GM21825 (cell line): ENCODE results near the gene CAMTA1.

ENCODE experiments used
- ATAC-seq: cut with Tn5 transposase; IDR thresholded peaks from one replicate; pipeline ENCODE4 v1.9.1; 2021; ENCODE audit warnings: mild to moderate bottlenecking, moderate library complexity; ENCODE audit not compliant: unreplicated experiment

Gene CAMTA1

DNA sequence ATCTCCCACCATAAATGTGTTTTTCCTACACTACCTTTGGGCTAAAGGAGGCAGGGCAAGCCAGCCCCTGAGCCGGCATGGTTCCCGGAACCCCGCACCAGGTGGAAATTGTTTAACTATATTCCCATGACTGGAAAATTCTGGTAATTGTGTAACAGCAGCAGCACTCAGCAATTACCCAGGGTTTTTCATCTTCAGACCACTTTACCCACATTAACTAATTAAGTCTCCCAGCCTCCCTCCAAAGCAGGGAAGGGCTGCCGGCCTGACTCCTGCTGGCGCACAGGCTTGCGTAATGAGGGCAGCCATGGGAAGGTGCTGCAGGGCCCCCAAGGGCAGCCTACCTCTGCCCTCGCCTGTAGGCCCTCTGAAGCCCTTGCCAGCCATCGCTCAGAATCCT is 845.1 kb downstream of the CAMTA1 start:
- ATAC-seq: no peak

DNA sequence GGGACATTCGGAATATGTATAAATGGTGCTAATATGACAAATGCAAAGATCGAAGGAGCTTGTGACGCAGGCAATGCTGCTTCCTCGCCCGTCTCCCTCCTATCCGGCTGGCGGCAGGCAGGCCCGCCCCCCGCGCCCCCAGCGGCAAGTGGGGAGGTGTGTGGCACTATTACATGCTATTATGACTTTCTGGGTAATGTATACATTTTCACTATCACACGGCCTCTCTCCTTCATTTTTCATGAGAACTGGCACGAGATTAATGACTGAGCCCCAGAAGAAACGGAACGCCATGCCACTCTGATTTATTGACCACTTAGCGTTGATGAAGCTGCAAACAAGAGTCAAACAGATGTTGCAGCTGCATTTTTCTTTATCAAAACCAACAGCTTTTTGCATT is 846.9 kb downstream of the CAMTA1 start:
- ATAC-seq: no peak

DNA sequence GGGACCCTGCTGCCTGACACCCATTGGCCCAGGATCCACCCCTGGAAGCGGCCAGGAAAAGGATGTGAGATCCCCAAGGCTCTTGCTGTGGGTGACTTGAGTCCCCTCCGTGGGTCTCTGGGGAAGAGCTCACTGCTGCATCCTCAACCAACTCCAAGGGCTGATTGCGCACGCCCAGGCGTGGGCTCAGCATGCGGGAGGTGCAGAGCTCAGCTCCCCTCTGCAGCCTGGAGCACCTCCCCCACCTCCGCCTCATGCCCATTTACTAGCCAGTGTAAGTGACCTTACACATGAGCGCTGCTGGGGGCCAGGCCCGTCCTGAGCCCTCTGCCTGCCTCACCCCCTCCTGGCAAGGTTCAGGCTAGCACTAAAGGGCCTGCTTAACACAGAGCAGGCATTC is 847.4 kb downstream of the CAMTA1 start:
- ATAC-seq: no peak

DNA sequence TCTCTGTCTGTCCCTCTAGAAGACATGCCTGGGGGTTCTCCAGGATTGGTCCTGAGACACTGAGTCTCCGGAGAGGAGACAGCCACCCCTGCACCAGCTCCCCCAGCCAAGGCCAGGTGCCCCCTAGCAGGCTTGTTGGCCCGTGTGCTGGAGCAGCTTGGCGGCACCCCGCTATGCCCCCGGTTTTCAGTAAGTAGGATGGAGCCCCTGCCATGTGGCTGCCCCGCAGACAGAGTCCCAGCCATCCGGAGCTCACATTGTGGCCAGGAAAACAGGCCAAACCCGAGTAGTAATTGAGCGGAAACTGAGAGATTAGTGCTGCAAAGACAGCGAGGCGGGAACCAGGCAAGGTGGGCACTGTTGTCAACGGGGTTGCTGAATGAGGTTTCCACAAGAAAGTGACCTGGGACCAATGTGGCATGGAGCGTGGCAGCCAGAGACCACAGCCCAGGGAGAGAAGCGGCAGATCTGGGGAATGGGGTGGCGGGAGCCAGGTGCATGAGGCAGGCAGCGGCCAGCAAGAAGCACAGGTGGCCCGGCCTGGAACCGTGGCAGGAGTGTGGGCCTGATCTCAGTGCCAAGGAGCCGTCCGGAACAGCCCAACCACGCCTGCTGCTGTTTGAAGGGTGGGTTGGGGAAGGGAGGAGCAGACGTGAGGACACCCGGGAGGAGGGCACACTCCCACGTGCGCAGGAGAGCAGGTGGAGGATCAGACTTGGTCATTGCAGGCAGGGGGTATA is 848.4 kb downstream of the CAMTA1 start:
- ATAC-seq: no peak

GRCh38 chr1:7634546-7635240 is 849.4 kb downstream of the CAMTA1 start:
- ATAC-seq: no peak

DNA sequence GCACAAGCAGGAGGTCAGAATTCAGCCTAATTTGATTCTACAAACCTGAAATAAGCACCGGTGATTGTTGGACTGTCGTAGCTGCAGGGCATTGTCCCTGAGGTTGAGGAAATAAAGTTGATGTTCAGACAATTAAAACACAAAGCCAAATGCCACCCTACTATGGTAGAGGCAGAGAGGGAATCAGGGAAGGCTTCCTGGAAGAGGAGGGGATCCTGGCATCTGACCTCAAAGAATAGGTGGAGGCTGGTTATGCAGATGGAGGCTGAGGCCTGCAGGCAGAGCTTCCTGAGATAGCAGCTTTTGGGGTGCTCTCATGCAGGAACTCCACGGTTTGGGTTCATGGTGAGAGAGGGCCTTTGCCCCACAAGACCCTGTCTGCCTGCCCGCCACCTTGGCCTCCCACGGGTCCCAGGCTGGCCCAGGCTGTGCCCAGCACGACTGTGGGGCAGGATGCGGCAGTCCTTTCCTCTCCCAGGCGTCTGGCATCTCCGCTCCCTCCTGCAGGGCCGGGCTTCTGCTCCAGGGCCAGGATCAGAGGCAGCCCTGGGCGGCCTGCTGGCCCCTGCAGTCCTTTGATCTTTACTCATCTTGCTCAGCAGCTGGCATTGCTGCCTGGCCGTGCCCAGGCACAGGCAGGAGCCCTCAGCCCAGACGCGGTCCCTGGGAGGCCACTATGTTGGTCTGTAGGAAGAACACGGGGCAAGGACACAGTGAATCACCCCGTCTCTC is 851.7 kb downstream of the CAMTA1 start:
- no peak for ATAC-seq

DNA sequence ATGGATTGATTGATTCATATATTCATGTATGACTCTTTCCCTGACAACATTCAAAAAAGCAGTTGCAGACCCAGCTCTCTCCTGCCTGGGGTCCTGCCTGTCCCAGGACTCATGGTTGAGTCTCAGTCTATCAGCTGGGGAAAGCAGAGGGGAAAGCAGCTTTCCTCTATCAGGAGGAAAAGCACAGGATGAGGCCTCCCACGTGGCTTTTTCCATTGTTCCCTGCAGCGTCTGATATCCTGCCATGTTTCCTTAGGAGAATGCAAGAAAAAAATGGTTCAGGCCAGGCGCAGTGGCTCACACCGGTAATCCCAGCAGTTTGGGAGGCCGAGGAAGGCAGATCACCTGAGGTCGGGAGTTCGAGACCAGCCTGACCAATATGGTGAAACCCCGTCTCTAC is 852.8 kb downstream of the CAMTA1 start:
- ATAC-seq: no peak

- ATAC-seq: no peak
These were observed 854.3 kb downstream of the CAMTA1 start for GRCh38 chr1:7639435-7640131.

DNA sequence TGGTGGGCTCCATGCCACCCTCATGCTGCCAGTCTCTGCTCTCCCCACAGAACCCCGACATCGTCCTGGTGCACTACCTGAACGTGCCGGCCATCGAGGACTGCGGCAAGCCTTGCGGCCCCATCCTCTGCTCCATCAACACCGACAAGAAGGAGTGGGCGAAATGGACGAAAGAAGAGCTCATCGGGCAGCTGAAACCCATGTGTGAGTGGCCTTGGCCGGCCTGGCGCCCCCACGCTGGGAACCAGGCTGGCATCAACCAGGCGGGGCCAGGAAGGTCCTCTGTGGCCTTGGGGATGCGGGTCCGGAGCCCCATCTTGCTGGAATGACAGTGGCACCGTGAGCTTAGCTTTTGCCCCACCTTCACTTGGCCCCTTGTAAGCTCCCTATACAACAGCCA is 855.1 kb downstream of the CAMTA1 start:
- ATAC-seq: no peak

GRCh38 chr1:7640920-7641585 is 855.8 kb downstream of the CAMTA1 start:
- no peak for ATAC-seq

GRCh38 chr1:7641587-7642417 is 856.5 kb downstream of the CAMTA1 start:
- no peak for ATAC-seq

GRCh38 chr1:7642418-7642704 is 857.1 kb downstream of the CAMTA1 start:
- no peak for ATAC-seq

DNA sequence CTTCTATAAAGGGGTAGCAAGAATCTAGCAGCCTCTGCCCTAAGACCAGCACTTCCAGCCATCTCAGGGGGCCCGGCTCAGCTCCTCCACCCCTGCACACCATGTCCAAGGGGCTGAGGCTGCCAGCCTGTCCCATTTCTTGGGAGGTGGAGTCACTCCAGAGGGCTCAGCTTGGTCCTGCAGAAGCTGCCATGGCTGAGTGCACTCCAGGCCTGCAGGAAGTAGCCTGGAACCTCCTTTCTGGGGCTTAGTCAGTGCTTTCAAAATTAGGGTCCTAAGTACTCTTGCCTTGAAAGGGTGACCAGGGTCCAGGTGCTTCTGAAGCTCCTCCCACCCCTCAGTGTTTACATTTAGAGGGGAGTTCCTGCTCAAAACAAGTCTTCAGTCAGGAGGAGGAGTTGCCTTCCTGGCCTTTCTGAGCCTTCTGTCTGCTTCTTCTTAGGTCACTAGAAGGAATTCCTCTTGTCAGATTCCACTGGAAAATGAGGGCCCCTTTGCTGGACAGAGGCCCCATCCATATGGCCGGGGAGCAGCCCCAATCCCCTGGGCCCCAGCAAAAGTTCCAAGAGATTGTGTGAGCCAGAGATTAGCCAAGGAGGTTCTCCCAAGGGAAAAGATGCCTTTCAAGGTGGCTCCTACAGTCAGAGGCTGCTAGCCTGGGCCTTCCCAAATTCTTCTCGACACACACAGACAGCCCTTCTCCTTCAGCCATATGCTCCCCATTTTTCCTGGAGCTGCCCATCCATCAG is 857.7 kb downstream of the CAMTA1 start:
- no peak for ATAC-seq

- ATAC-seq: no peak
These were observed 858.3 kb downstream of the CAMTA1 start for GRCh38 chr1:7643530-7643929.

DNA sequence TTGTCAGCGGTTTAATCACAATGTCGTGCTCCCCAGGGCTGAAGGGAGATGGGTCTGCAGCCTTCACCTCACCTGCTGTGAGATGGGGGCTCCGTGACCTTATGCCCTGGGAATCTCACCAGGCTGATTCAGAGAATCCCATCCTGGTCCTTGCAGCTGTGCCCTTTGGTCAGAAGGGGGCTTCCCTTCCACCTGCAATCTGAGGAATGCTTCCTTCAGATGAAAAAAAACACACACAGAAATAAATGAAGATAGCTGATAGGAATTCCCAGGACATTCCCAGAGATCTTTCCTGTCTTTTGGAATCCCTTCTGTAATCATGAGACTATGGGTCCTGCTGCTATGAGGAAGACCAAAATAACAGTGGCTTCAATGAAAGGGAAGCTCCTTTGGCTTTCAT is 858.8 kb downstream of the CAMTA1 start:
- ATAC-seq: no peak

DNA sequence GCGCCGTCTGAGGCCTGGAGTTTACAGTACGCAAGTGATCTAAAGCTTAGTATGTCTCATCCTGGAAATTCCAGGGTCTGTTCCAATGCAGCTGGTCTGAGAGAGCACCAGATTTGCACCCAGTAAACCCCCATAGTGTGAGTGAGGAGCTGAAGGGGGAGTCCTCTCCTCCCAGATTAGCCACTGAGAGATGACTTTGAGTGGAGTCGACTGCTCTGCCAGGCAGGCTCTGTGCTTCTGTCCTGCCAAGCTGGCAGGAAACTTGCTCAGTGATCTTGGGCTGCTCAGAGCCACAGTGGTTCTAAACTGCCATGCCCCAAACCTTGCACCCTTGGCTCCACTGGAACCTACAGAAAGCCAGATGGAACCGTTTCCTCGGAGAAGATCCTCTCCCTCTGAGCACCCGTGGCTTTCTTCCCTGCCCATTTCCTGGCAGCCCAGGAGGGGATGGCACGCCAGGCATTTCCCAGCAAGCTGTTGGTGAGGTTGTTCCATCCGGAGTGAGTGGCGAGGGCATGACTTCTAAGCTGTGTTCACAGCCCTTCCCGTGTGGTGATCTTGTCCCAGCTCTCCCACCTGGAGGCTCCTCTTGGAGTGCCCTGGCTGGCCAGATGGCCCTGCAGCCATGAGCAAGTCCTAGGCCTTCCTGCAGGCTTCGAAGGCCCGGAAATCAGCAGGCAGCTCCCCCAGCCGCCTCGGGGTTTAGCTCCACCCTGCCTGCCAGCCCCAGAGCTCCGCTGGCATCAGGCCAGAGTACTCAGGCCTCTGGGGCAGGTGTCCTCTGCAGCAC is 859.9 kb downstream of the CAMTA1 start:
- no peak for ATAC-seq

GRCh38 chr1:7645751-7646048 is 860.4 kb downstream of the CAMTA1 start:
- no peak for ATAC-seq

GRCh38 chr1:7646164-7646563 is 860.9 kb downstream of the CAMTA1 start:
- ATAC-seq: no peak
